ENCODE data around the gene IL33.

The IL33 gene

DNA sequence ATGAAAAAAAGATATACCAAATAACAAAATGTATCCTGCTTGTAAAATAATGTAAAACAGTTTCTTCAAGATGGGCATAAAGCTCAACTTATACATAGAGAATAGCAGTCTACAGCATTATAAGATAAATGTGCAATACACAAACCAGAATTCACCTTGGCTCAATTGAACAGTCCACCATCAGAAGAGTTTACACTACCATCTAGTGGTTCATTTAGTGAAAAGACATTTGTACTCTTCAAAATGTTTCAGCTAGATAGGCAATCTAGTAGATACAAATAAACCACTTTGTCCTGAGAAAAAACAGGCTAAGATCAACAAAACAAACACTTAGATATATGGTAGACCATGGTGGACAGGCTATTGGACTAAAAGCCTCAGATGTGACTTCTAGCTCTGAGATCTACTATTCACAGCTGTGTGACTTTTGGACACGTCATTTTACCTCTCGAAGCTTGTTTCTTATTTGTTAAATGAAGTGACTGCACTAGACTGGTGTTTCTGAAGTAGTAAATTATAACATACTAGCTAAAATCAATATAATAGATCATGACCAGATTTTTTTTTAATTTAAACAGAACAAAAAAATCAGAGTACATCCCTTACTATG lies 90.5 kb downstream of the IL33 start:
- peak; percentile 37 for DNase-seq

Measured in NCI-H1092 (cell line).